Measurements from ENCODE around the gene TRIP12.
A peak's percentile ranks its signal among the peaks of the same experiment; 100 is the strongest.
"Not testable (repeated sequence)": the region's sequence is repeated elsewhere in the genome, so short reads cannot be mapped to it uniquely, and the experiment has no call there.

Gene TRIP12

DNA sequence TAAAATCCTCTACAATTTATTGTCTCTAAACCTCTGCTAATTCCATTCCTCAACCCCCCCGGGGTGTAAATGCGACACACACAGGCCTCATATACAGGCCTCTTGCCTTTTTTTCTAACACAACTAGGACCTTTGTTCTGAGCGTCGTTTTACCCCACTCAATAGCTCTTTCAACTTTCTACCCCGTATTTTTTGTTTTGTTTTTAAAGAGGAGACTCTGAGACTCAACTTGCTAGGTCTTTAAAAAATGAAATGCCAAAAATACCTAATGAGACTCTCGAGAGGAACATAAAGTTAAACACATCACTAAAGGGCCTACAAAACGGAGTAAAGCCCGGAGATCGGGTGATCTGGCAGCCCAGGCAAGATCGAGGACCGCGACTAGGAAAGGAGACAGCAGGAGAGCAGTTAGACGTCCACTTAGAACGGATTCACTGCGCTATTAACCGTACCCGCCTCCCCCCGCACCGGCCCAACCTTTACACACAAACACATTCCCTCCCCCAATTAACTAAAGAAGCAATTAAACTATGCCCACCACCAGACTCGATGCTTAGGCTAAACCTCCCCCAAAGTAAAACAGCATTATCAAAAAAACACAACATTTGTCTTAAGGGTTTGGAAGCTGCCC, 1.7 kb downstream of the TRIP12 start:
- no peak for DNase-seq (ENCODE audit: low read depth)

DNA sequence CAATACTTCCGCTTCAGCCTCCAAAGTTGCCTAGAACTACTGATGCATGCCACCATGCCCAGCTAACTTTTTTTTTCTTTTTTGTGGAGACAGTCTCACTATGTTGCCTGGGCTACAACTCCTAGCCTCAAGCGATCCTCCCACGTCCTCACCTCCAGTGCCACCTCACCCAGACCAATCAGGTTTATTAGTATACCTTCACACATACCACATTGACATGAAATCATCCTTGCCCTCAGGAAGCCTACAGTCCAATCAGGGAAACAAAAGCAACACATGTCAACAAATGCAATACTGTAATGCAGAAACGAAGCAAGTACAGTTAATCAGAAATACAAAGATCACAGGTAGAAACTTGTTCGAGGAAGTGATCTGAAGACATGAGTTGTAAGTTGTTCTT, 4.0 kb downstream of the TRIP12 start:
- DNase-seq (ENCODE audit: low read depth), result no peak

DNA sequence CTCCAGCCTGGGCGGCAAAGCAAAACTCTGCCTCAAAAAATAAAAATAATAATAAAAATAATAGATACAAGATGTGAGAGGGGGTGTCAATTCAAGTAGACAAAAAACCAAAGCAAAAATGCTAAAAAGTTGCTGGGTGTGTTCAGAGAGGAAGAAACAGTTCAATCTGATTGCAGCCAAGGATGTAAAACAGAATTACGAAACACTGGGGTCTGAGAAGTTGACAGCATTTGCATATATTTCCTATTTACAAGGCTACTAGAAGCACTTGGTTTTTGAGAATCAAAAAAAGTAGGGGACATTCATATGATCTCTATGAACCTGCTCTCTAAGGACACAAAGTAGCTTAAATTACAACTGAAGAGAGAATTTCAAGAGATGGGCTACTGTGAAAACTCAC, 7.6 kb downstream of the TRIP12 start:
- DNase-seq (ENCODE audit: low read depth), result no peak

DNA sequence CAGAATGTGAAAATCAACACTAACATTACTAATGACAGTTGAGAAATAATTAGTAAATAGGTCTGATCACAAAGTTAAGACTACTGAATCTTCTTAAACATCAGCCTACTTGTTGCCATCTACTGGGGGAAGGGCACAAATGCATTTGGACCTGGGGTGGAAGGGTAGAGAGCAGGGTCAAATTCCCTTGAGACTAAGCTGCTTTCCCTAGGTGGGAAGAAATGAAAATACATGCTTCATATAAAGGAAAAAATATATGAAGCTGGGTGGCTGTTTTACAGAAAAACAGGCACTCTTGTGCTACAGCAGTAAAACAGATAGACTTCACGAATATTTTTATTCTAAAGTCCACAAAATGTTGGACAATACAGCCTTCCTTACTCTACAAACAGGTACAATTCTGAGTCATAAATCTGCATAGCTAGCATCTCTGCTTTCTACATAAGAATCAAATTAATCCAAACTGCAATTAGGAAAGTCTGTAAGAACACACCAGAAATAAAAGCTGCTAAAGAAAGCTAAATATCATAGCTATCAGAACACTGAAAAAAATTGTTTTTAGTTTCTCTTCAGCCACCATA, 10.9 kb downstream of the TRIP12 start:
- no peak for DNase-seq (ENCODE audit: low read depth)

DNA sequence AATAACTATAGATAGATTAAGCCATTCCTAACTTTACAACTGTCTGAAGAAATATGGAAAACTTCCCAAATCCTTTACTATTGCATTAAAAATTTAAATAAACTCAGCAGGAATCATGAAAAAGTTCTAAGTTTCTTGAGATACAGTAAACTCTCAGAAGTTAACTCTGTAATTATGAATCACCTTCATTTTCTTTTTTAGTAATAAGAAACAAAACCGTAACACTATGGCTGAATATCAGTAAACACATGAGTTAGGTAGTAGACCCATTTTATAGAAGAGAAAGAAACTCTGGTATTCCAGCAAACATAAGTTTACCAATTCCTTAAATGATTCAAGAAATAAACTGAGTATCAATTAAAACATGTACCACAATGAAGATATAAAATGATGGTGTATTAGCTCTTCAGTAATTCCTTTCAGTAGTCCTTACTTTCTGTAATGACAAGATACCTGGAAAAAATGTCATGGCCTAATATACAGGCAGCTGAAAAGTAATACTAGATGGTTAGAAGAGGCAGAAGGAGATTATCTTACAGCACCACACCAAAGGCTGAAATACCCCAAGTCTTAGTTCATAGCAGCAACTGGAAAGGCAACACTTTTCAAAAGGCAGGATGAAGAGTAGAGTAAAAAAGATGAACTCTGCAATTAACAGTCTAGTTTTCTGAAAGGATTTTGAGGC, 11.5 kb downstream of the TRIP12 start:
- DNase-seq (ENCODE audit: low read depth), result no peak

DNA sequence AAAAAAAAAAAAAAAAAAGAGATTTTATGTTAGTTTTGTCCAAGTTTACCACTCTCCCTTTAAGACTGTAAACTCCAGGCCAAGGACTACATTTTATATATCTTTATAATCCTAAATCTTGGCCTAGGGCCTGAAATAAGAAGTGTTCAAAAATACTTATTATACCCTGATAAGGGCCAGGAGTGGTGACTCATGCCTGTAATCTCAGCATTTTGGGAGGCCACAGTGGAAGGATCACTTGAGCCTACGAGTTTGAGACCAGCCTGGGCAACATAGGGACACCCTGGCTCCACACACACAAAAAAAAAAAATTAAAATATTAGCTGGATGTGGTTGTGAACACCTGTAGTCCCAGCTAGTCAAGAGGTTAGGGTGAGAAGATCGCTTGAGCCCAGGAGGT, 12.7 kb downstream of the TRIP12 start:
- no peak for DNase-seq (ENCODE audit: low read depth)

DNA sequence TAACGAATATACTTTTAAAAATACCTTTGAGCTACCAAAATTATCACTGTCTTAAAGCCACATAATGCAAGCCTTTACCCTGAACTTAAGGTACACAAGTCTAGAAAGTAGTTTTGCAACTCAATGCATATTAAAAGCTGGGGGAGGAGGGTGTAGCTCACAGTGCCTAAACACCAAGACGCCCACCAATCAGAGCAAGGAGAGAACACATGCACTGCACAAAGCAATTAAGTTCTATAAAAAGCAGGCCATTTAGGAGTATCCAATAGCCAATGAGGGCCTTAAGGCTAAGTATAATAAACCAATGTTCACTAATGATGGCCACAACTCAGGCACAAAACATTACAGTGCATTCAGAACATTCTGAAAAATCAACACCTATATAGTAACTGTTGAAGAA, 16.2 kb downstream of the TRIP12 start:
- DNase-seq (ENCODE audit: low read depth), result no peak

DNA sequence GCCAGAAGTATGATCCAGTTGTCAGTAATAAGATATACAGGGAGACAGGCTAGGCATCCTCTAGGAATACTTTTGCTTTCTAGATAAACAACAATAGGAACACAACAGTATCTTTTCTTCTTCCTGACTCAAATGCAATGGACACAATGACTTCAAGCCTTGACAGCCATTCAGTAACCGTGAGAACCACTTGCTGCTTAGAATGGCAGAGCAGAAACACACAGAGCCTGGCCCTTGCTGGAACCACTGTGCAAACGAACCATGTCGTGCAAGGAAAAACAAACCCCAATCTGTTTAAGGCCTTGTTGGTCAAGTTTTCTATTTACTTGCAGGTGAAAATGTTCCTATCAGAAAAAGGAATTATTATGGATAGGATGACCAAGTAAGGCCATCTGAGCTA, 18.8 kb downstream of the TRIP12 start:
- DNase-seq (ENCODE audit: low read depth), result no peak

DNA sequence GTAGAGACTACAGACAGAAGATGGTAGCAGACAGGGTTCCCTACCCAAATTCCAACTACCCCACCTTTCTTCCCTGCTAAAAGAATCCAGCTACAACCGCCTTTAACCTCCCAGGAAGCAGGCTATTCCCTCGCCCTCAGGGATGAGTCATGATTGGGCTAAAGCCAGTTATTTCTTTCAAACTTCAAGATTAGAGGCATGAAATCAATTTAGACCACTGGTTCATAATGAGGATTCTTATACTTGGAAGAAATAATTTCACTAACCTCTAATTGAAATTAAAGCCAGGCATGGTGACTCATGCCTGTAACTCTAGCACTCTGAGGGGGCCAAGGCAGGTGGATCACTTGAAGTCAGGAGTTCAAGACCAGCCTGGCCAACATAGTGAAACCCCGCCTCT, 20.0 kb downstream of the TRIP12 start:
- DNase-seq (ENCODE audit: low read depth), result peak; percentile 43

DNA sequence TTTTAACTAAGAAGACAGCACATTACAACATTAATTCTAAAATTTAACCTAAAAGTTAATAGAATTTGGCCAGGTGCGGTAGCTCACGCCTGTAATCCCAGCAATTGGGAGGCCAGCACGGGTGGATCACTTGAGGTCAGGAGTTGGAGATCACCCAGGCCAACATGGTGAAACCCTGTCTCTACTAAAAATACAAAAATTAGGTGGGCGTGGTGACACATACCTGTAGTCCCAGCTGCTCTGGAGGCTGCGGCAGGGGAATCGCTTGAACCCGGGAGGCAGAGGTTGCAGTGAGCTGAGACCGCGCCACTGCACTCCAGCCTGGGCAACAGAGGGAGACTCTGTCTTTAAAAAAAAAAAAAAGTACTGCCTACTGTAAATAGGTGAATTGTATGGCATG, 21.3 kb downstream of the TRIP12 start:
- DNase-seq (ENCODE audit: low read depth), result not testable (repeated sequence)

DNA sequence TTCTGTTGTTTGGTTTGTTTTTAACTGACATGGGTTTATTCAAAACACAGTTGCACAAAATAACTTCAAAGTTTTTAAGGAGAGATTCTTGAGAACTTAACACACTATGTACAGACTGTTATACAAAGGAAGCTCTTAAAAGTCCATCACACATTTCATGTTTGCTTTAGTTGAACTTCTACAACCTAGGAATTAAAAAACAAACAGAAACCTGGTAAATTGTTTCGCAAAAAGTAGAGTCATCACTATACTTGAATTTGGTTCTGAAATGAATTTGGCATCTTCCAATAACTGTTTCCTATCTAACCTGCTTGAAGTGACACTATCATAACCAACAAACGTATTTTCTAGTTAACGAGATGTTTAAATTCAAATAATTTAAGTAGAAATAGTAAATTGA, 21.8 kb downstream of the TRIP12 start:
- DNase-seq (ENCODE audit: low read depth), result no peak

DNA sequence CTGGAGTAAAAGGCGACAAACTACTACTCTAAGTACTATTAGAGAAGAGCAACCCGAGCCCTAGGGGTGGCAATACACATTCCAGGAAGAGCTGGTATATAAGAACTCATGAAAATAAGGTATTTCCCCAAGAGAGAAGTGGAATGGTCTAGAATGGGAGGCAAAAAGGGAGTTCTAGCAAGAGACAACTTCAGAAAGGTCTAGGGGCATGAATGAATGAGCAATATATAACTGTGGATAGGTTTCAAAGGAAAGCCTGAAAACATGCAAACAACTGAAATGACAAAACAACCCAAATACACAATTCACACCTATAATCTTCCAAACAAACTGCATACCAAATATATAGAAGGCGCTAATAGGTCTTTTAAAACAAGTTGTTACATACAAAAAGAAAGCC, 22.2 kb downstream of the TRIP12 start:
- DNase-seq (ENCODE audit: low read depth), result no peak

DNA sequence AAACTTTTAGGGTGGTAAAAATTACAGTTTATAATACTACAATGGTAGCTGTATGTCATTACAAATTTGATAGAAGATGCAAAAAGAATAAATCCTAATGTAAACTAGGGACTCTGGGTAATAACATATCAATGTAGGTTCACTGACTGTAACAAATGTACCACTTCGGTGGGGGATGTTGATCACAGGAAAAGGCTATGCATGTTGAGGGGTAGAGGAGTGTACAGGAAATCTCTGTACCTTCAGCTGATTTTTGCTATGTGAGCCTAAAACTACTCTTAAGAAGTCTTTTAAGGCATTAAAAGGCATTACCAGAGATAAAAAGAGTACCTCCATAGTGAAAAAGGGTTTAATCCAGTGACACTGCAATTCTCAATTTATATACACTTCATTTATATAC, 25.0 kb downstream of the TRIP12 start:
- no peak for DNase-seq (ENCODE audit: low read depth)

DNA sequence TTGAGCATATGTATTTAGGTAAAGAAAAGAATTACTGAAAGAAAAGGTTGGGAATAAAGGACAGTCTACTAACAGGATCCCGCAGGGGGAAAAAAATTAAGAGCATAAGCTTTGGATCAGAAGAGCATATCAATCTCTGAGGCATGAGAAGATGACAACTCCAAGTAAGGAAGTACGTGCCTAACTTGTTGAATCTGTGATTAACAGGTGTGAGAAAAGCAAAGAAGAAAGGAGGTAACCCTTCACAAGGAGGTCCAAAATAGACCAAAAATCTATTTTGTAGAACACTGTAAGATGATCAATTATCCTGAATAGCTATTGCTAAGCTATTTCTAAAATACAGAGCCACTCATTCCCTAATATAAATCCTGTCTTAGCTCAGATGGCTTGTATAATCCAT, 32.8 kb downstream of the TRIP12 start:
- no peak for DNase-seq (ENCODE audit: low read depth)

DNA sequence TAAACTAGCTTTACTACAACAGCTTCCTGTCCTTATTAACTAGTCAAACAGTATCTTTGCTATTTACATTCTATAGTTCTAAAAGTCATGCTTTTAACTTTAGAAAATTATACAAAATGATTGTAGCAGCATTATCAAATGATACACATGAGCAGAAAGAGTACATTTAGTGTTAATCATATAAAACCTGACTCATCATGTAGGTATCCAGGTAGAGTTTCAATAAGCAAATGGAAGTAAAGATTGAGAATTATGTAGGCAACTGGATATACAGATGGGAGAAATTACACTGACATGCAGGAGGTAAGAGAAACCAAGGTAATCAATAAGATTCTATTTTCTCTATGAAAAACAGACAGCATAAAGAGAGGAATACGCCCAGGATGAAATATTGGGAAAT, 33.8 kb downstream of the TRIP12 start:
- no peak for DNase-seq (ENCODE audit: low read depth)

DNA sequence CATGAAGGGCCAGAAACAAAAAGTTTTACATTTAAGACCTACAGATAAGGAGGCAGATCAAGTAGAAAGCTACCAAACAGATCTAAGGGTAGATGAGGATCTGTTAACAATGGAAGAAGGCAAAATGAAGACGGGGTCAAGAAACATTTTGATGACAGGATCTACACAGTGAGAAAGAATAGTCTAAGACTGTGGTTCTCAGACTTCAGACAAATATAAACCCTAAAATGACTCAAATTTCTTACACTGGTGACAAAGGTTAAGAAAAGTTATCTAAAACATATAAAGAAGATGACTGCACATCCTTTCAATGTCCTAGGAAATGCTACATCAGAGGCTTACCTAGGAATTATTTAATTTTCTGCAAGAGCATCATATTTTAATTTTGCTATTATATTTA, 34.4 kb downstream of the TRIP12 start:
- DNase-seq (ENCODE audit: low read depth), result no peak

DNA sequence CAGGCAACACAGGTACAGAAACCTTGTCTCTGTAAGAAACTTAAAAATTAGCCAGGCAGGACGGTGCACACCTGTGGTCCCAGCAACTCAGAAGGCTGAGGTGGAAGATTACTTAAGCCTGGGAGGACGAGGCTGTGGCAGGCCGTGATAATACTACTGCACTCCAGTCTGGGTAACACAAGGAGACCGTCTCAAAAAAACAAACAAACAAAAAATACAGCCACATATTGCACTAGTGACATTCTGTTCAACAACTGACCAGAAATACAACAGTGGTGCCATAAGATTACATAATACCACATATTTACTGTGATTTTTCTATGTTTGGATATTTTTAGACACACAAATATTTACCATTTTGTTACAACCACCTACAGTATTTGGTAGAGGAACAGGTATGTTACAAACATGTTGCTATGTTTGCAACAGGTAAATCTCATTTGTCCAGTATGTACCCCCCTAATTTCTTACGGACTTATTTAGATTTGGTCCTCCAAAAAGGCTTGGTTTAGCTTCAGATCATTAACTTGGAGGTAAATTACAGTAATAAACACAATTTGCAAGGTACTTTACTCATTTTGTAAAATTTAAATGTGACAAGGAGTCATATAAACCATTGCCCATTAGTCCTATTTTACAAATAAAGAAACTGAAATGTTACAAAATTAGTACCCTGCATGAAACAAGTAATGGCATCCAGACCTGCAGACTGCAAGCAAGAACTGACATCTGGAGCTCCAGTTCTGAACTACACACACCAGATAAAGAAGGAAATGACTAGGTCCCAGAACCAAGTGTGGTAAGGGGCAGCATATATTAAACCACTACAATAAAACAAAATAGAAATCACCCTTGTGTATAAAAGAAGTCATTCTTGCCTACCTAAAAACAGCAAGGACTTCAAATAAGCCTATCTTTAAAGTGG, 36.8 kb downstream of the TRIP12 start:
- no peak for DNase-seq (ENCODE audit: low read depth)

DNA sequence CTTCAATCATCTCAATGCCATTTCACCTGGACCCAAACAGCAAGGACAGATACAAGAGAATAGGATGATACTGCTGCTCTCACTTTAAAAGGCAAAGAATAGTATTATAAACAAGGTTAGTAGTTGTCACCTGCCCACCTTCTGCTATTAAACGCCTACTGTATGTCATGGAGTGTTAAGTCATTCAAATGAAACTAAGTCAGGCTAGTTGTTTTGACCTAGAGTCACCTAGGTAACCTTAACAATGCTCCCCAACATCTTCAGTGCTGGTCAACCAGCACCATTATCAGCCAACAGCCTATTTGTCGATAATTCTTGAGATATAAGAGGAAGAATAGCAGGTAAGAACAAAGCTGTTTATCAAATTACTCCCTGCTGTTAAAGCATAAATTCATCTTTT, 39.2 kb downstream of the TRIP12 start:
- no peak for DNase-seq (ENCODE audit: low read depth)

DNA sequence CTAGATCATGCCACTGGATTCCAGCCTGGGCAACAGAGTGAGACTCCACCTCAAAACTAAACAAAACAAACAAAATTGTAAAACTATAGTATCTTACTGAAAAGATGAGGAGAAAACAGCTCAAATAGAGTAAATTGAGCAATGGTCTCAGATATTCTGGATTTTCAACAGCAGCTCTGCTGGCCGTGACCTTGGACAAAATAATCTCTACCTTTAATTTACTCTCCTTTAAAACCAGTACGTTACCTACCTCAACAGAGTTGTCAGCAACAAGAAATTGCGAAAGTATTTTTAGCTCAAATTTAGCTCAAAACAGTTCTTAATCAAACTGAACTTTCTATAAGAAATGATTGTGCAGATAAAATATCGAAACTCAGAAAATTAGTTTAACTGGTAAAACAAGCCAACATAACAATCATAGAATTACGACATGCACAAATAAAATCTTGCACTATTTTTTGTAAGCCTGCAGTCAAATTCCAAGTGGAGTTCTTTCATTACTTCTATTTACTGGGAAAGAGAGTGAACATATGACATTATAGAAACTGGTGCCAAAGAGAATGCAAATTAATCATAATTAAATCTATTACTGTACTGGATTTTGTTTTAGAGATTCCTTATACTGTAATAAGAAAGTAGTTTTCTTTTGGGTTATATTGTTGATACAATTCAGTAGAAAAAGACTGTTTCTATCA, 40.8 kb downstream of the TRIP12 start:
- no peak for DNase-seq (ENCODE audit: low read depth)

DNA sequence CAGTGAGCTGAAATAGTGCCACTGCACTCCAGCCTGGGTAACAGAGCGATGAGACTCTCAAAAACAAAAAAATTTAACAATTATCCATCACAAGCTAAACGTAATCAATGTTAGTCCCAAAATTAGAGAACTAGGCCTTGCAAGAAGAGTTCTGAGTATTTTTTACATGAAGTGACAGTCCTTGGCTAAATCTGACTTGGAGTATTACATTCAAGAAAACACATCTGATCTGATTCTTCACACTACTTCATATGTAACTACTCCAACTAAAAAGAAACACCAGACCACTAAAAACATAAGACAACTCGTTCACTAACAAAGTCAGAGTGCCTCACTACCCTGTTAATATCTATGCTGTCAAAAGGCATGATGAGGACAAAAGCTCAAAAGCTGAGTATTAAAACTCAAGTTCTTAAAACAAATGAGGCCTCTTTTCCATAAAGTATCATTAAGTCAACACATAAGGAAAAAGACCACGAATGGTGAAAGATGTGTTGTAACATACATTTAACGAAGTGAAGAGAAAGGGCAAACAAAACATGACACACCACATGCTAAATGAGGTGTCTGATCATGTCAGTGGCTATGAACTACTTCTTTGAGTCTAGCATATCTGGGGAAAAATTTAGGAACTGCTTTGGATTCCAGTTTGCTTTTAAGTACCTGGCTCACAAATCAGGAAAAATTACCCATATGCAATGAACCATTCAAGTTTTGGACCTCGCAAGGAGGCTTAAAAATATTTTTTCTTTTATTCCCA, 42.4 kb downstream of the TRIP12 start:
- no peak for DNase-seq (ENCODE audit: low read depth)

DNA sequence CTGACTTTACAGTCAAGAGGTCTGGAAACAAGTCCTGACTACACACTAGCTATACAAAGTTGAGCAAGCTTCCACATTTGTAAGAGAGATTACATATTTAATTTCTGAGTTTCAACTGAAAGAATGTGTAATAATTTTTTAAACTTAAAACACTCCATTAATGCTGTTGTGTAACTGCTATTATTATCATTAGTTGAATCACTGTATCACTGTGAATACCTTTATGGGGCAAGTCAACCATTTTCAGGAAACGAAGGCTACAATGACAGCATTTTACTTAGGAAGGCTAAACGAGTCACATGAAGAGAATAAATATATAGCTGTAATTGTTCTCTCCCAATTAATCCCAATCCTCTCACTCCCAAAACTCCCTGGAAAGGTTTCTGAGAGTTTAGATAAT, 46.3 kb downstream of the TRIP12 start:
- DNase-seq (ENCODE audit: low read depth), result no peak

Measured in fibroblast of the conjunctiva (primary cell).